ENCODE measurements around the gene GABRP.
A peak's percentile ranks its signal among the peaks of the same experiment; 100 is the strongest.
"Not testable (repeated sequence)": the region's sequence is repeated elsewhere in the genome, so short reads cannot be mapped to it uniquely, and the experiment has no call there.

GABRP gene

DNA sequence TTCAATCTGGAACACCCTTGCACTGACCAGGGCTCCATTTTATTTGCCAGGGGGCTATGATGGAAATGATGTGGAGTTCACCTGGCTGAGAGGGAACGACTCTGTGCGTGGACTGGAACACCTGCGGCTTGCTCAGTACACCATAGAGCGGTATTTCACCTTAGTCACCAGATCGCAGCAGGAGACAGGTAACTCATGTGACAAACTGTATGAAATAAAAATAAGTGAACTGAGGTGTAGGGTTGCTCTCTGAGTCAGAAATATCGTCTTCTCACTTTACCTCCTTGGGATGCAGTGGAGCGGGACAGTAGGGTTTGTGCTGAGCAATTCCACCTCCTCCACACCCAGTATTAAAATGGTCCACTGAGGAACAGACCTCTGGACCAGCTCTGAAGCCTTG is 22.1 kb downstream of the GABRP start:
- no peak for DNase-seq

DNA sequence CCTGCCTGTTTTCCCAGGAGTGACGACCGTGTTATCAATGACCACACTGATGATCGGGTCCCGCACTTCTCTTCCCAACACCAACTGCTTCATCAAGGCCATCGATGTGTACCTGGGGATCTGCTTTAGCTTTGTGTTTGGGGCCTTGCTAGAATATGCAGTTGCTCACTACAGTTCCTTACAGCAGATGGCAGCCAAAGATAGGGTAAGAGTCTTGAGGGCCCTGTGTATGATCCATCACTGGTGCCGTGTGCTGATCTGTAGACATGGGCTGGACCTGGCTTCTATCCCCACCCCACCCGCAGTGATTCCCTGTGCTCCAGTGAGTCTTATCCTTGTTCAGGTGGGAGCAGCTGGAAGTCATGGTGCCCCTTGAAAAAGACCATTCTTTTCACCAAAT is 26.0 kb downstream of the GABRP start:
- DNase-seq = no peak

DNA sequence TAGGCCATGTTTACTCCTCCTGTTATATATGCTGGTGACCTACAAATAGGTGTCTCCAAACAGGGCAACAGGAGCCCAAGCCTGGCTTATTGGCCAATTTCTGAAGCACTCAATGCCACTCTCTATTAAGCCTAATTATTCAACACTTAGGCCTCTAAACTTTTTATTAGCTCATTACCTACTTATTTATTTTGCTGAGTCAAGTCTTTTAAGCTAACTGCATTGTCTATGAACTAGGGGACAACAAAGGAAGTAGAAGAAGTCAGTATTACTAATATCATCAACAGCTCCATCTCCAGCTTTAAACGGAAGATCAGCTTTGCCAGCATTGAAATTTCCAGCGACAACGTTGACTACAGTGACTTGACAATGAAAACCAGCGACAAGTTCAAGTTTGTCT is 28.2 kb downstream of the GABRP start:
- no peak for DNase-seq

DNA sequence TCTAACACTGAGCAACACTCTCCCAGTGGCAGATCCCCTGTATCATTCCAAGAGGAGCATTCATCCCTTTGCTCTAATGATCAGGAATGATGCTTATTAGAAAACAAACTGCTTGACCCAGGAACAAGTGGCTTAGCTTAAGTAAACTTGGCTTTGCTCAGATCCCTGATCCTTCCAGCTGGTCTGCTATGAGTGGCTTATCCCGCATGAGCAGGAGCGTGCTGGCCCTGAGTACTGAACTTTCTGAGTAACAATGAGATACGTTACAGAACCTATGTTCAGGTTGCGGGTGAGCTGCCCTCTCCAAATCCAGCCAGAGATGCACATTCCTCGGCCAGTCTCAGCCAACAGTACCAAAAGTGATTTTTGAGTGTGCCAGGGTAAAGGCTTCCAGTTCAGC is 29.7 kb downstream of the GABRP start:
- no peak for DNase-seq

DNA sequence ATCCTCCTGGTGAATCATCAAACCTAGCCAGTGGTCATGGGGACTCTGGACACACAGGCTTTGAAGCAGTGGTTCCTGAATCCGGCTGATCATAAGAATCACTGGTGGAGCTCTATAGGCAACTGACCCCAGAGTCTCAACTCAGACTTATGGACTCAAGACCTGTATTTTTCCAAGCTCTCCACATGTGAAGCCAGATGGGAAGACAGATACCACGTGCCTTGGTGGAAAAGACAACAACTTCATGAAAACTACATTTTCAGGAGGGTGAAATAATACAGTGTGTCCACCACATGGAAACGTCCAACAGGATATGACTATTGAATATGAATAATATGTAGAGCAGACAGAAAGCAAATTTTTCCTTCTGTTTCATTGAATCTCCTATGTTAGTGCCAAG is 33.7 kb downstream of the GABRP start:
- no peak for DNase-seq

DNA sequence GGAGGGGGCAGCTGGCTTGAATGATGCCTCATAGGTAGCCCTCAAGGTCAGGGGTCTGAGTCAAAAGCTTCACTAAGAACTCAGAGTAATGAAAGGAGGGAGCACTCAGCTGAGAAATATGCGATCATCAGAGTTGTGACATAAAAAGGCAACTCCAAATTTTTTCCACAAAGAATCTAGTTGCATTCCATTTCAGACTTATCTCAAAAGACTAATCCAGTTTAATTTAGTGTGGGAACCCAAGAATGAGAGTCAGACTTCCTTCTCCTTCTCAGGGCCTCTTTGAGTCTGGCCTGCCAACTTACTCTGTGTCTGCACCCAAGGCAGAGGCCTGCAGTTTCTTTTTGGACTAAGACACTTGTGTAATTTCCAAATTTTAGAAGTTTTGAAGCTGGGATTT is 34.7 kb downstream of the GABRP start:
- DNase-seq = no peak

DNA sequence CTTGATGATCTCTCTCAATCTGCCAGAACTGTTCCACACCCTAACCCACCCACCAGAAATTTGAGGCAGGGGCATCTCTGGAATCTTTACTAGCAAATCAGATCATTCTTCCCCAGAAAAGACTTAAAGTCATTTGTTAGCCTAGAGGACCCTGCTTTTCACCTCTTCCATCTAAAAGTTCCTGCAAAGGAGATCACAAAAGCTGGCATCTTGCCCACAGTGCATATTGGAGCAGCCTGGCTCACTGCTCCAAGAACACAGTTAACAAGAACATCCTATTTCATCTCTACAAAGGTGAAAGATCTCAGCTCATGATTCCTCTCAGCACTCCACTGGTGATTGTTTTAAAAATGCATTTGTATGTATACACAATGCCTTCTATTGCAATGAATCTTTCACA is 36.3 kb downstream of the GABRP start:
- DNase-seq = no peak

DNA sequence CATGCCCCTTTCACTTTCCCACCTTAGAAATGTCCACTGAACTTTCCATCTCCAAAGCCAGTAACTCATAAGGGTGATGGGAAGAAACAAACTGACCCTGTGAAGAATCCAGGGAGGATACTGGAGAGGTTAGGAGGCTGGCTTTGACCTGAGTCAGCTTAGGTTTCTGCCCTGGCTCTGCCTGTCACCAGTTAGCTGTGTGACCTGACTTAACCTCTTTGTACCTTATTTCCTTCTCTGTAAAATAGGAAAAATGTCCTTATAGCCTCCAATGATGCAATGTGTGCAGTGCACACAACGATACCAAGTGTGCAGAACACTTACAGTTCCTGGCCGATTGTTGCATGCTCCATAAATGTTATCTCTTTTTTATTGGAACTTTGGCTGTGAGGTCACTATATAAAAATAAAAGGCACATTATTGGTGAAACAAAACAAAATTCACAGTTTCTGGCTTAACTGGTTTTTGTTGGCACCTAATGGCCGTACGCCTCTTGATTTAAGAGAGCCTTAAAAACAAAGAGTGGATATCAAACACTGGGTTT is 37.8 kb downstream of the GABRP start:
- DNase-seq = no peak

DNA sequence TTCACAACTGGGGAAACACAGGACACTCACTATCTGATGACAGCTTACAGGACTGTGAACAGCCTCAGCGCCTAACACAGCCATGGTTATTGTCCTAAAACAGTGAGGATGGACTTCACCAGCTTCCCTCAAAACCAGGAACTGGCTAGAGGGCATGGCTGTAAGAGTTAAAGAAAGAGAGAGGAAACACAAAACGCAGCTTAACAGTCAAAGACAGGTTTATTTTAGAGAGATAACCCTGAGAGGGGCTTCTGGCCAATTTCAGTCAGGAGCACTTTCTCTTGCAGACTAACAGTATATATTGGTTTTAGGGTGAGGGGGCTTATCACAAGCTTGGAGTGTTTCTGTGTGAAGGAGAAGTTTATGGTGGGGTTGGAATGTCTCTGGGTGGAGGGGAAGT is 42.6 kb downstream of the GABRP start:
- DNase-seq = no peak

DNA sequence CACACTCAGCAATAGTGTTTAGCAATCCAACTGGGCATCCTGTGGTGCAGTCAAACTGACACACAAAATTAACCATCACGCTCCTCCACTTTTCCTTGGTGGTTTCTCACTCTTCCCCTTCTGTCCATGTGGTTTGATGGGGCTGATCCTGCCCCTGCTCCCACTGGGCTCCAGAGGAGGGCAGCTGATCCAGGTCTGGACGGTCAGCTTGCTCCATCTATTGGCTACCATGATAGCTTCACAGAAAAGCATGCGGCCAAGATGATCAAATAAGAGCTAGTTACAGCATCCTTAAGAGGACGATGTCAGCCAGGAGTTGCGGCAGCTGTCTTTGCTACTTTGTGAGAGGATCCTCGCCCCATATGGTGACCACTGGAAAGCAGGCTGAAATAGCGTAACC is 48.7 kb downstream of the GABRP start:
- DNase-seq = no peak

DNA sequence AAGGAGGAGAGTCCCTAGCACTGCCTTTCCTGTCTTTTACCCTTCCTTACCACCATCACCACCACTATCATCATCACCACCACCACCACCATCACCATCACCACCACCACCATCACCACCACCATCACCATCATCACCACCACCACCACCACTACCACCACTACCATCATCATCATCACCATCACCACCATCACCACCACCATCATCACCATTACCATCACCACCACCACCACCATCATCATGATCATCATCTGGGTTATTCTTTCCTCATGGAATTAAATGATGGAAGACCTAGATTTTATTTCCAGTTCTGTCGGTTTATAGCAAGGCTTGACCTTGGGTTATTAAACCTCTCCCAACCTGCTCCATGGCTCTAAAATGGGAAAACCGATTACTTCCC is 50.5 kb downstream of the GABRP start:
- not testable (repeated sequence) for DNase-seq

DNA sequence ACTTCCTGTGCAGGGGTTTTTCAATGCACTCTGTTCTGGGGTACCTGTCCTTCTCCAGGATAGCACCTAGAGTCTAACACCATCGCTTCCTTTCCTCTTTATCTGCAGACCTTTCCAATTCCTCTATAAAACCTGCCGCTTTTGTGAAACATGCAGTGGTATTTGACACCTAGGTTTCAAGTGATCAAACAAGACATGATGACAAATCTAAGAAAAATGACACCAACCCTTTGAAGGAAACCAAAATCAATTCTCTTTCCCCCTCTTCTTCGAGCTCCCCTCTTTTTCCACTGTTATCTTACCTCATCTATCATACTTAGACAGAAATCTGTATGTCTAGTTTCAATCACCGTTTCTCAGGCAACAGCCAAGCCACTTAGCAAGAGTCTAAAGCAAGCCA is 52.7 kb downstream of the GABRP start:
- no peak for DNase-seq

DNA sequence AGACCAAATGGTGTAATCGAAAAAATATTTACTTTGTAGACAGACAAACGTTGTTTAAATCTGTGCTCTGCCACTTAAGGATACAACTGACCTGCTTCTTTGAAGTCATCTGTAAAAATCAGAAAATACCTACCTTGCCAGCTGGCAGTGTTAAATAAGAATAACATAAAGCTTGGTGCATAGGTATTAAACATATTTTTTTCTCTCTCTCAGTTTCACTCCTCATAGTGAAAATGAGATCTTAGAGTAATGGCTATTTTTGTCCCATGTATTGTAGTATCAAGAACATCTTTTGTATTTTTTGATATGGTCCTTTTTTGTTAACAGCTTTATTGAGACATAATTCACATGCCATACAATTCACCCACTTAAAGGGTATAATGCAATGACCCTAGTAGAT is 60.3 kb downstream of the GABRP start:
- DNase-seq = no peak

DNA sequence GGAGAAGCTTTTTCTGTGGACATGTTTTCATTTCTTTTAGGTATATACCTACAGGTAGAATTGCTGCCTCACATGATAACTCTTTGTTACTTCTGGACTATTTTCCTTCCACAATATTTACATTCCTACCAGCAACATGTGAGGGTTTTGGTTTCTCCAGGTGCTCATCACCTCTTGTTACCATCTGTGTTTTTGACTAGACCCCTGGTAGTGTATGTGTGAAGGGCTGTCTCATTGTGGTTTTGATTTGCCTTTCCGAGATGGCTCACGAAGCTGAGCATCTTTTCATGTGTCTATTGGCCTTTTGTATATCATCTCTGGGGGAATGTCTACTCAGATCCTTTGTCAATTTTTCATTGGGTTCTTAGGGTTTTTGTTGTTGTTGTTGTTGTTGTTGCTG is 61.1 kb downstream of the GABRP start:
- DNase-seq = no peak

DNA sequence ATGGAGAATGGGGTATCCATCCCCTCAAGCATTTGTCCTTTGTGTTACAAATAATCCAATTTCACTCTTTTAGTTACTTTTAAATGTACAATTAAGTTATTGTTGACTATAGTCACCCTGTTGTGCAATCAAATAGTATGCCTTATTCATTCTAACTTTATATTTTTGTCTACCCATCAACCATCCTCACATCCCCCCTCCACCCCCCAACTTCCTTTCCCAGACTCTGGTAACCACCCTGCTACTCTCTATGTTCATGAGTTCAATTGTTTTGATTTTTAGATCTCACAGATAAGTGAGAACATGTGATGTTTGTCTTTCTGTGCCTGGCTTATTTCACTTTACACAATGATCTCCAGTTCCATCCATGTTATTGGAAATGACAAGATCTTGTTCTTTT is 62.9 kb downstream of the GABRP start:
- DNase-seq = no peak

DNA sequence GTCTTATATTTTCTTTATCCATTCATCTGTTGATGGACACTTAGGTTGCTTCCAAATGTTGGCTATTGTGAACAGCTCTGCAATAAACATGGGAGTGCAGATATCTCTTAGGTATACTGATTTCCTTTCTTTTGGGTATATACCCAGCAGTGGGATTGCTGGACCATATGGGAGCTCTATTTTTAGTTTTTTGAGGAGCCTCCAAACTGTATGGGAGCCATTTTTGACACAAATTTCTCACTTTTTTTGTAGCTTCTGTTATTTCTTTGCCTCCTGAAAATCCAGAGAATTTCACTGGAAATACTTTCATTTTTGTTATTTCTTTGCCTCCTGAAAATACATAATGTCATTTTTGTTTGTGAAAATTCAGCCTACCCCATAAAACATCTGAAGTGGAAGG is 63.3 kb downstream of the GABRP start:
- DNase-seq = no peak

DNA sequence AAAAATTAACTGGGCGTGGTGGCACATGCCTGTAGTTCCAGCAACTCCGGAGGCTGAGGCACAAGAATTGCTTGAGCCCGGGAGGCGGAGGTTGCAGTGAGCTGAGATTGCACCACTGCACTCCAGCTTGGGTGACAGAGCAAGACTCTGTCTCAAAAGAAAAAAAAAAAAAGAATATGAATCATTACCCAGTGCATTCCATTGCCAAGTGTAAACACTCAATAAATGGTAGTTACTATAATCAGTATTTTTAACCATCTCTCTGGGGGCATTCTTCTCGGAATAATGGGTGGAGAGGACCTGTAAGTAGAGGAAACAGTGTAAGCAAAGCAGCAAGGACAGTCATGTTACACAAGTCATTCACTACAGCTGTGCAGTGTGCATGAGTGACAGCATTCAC is 64.5 kb downstream of the GABRP start:
- DNase-seq = no peak

DNA sequence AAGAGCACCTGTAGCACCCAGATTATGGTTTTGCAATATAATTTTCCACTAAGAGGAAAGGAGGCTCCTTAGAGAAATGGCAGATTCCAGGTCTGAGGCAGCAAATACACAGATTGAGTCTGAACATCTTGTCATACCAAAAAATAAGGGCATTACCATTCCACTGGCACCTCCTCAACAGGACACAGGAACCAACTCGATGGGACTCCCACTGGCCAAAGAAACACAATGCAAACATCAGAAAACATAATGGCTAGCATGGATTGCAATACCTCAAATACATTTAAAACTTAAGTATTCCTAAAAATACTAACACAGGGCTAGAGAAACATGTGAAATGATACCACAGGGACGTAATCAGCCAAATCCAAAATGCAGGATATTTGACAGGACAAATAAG is 65.8 kb downstream of the GABRP start:
- DNase-seq = no peak

DNA sequence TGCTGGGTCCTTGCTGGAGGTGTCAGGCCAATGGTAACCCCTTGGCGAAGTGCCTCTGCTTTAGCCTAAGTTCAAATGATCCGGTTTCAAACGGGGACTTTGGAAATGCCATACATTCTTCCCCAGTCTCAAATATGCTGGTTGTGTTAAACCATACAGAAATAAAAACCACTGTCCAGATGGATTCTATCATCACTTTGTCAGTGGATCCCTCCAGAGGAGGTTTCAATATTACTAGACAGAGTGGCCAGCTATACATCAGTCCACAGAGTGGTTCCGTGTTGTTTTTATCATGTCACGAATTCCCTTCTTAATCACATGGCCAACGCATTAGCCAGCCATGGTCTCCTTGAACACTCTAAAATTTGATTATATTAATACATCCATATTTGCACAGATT is 71.0 kb downstream of the GABRP start:
- no peak for DNase-seq

DNA sequence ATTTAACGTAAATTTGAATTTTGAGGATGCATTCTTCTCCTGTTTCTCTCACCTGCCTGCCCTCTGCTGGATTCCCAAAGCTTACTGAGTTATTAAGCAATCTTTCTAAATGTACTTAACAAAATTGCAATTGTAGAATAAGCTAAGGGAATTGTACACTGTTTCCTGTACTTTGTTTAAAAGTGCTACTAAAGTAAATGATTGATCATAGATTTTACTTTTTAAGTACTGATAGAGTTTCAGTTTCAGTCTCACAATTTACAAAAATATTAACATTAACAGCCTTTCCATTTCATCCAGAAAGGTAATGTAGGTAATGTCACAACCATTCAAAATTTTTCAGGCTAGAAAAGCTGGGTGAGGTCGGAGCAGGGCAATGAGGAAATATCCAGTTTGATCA is 73.5 kb downstream of the GABRP start:
- no peak for DNase-seq

DNA sequence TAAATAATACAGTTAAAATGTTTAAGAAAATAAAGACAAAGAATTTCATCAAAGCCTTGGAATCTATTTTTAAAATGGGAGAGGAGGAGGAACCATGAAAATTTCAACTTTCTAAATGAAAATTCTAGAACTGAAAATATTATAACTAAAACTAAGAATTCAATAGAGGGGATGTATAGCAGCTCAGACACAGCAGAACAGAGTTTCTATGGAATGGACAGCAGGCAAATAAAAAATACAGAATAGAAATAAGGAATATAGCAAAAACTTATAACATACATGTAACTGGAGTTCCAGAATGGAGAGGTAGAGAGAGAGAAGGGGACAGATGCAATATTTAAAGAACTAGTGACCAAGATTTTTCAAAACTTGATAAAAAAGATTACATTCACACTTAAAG is 76.9 kb downstream of the GABRP start:
- no peak for DNase-seq

DNA sequence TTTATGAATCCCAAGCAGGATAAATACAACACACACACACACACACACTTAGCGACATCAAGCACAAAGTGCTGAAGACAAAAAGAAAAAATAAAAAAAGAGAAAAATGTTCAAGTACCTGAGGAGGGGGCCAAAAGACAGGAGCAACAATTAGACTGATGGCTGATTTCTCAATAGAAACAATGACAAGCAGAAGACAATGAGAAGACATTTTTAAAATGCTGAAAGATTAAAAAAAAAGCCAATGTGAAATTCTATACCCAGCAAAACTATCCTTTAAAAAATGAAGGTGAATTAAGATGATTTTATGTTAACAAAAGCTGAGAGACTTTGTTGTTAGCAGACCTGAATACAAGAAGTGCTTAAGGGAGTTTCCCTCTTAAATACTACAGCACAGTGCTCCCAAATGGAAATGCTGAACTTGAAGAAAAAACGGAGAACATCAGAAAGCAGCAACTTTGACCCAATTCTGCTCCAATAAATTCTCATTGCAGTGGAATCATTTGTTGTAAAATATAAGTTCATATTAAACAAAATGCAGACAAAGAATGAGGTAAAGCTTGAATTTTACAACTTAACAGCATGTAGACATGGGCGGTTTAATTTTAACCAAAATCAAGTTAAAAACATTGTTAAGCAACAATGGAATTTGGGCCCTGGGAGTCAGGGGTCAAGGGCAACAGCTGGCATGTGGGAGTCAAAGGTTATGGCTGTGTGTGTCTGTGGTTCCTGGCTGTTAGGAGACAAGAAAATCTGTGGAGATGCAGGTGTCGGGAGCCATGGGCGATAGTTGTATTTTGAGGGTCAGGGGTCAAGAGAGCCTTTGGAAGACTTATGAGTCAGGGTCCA is 77.5 kb downstream of the GABRP start:
- no peak for DNase-seq

DNA sequence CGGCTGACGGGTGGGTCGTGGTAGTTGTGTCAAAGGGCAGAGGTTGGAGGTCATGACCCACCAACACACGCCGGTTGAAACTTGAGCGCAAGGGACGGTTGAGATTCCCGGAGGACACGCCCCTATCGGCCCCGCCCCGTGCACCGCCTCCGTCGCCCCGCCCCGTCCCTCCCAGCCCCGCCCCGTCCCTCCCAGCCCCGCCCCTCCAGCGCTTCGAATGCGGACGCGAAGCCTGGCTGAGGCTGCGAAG is 78.1 kb downstream of the GABRP start:
- no peak for DNase-seq

DNA sequence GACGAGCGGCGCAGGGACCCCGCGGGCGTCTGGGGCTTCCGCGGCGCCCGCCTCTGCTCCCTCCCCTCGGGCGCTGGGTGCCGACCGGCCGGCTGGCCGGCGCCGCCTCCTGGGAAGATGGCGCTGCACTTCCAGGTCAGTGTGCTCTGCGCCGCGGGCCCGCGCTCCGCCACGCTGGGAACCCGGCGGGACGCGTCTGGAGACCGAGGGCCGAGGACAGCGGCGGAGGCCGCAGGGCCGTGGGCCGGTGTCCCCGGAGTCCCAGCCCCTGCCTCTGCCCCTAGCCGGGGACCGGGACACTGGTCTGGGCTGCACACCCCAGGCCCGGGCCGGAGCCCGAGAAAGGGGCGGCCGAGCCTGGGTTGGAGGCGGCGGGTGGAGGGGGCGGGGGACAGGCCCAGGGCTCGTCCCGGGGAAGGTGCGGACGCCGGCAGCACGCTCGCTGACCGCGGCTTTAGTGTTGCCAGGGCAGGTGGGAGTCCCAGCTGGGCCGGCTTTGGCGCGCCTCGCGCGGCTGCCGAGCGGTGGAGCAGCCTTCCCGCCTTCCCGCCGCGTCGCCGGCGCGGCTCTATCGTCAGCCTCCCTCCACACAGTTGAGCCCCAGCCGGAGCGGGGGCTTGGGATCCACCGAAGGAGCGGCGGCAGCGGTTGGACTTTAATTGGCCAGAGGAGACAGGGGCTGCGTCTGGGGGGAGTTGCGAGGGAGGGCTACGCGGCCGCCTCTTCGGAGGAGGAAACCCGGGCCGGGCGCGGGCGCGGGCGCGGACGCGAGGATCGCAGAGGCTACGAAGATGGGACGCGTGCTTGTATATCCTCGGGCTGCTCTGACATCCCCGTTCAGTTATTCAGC is 78.6 kb downstream of the GABRP start, which contains the start of gene RANBP17:
Gene RANBP17 (plus strand): TSS at position 102 of the 850 bp plus-strand sequence.
- DNase-seq = peak; percentile 56

Measured in MV-4-11 (cell line).